Mucosa of descending colon (tissue), 3 donors: ENCODE measurements around the gene NTN1. TPM values are rescaled to one million over a fixed set of nuclear protein-coding genes. Genes with fewer than 3 reads are reported as not detected.

Experiments
- ATAC-seq: fragments of 200-7000 bp; cut with Tn5 transposase; one replicate; pipeline ENCODE4 v1.9.1; 2020; ENCODE audit warnings: mild to moderate bottlenecking, moderate library complexity
- DNase-seq, 3 donors: peaks; one replicate each; pipeline ENCODE4 v3.0.0-alpha.2; 2020
- H3K36me3 ChIP-seq: fragments of 200-600 bp; one replicate; pipeline ENCODE4 v1.8.0; 2021; ENCODE audit warnings: low read depth, mild to moderate bottlenecking
- H3K4me1 ChIP-seq: fragments of 200-600 bp; one replicate; pipeline ENCODE4 v1.8.0; 2021; ENCODE audit warnings: low read depth, mild to moderate bottlenecking
- H3K4me3 ChIP-seq: fragments of 200-600 bp; one replicate; pipeline ENCODE4 v1.8.0; 2021; ENCODE audit warnings: mild to moderate bottlenecking
- H3K9me3 ChIP-seq: fragments of 200-600 bp; one replicate; pipeline ENCODE4 v1.8.0; 2021; ENCODE audit warnings: mild to moderate bottlenecking
- CTCF ChIP-seq: fragments of 200-600 bp; IDR thresholded peaks from one replicate; pipeline ENCODE4 v1.8.0; 2022; ENCODE audit warnings: antibody characterized with exemption, mild to moderate bottlenecking
- intact Hi-C, 2 donors: fragments of 100-400 bp; cut with DNase I in 1 of 2; cut with micrococcal nuclease in 1 of 2; formaldehyde crosslinking; loops; one replicate each; pipeline versions ENCODE4 v1.11.0 to v1.11.1; 2022; cut with DNase I, micrococcal nuclease
- total RNA-seq, 3 donors: library from RNA; stranded (reverse); fragmentation: NEBNext Ultra II Directional in 2 of 3; extraction: Animal tissue kit (Norgen Biotek cat#: 25700) in 2 of 3; gene quantifications; one replicate each; pipeline versions ENCODE4 v1.2.1 to v1.2.4, GENCODE V29; 2021 to 2023
- donor health status: DM: no; HTN: no; CAD: no; lungs with moderate emphysema.
- donor health status: DM: no; HTN: no; CAD: no.
- donor health status: DM: no; HTN: yes; CAD: no.

NTN1 gene
- total RNA-seq, 3 donors from 2014 or later: 3.7 to 61.8 (median 4.0) TPM

GRCh38 chr17:9173386-9173983, 152.2 kb downstream of the NTN1 start:
- Histone ChIP-seq H3K4me3 (no peak overlapping the region), H3K36me3 (no peaks in the 10 kb centered on the region), H3K4me1 (peaks cover 3% of the 10 kb centered on the region), H3K9me3 (no peaks in the 10 kb centered on the region)
- ATAC-seq (no peak), DNase-seq (no peak)
- intact Hi-C loops: no loop called here
- TF ChIP-seq CTCF: no peak

- ATAC-seq: no peak
- DNase-seq: no peak
- TF ChIP-seq CTCF: no peak
- intact Hi-C loops: no loop called here
- Histone ChIP-seq H3K4me3 (no peak overlapping the region), H3K9me3 (no peaks in the 10 kb centered on the region), H3K36me3 (no peaks in the 10 kb centered on the region), H3K4me1 (peaks cover 3% of the 10 kb centered on the region)
Measured at GRCh38 chr17:9174312-9174711, 153.0 kb downstream of the NTN1 start.

- Histone ChIP-seq H3K9me3 (no peaks in the 10 kb centered on the region), H3K4me1 (peaks cover 3% of the 10 kb centered on the region), H3K36me3 (no peaks in the 10 kb centered on the region), H3K4me3 (no peak overlapping the region)
- TF ChIP-seq CTCF: no peak
- ATAC-seq: no peak
- DNase-seq: no peak
- intact Hi-C loops: no loop called here
Measured at GRCh38 chr17:9174779-9175574, 153.7 kb downstream of the NTN1 start.

- H3K36me3 ChIP-seq: no peaks in the 10 kb centered on the region
Measured at GRCh38 chr17:9175700-9176467, 154.6 kb downstream of the NTN1 start.

GRCh38 chr17:9177212-9177611, 155.9 kb downstream of the NTN1 start:
- Histone ChIP-seq H3K9me3 (no peaks in the 10 kb centered on the region), H3K4me1 (no peaks in the 10 kb centered on the region), H3K36me3 (no peaks in the 10 kb centered on the region), H3K4me3 (no peak overlapping the region)
- ATAC-seq: no peak
- intact Hi-C loops: no loop called here
- no peak for DNase-seq
- TF ChIP-seq CTCF: no peak

More at GRCh38 chr17:9175700-9176467, 154.6 kb downstream of the NTN1 start:
- ATAC-seq (no peak), DNase-seq (no peak)
- no peak overlapping the region for H3K4me3 ChIP-seq
- H3K9me3 ChIP-seq: no peaks in the 10 kb centered on the region
- intact Hi-C loops: no loop called here
- peaks cover under 1% of the 10 kb centered on the region for H3K4me1 ChIP-seq
- TF ChIP-seq CTCF: no peak
